Stimulated activated CD4-positive, alpha-beta T cell treated with anti-CD3 and anti-CD28 coated beads, TNF-alpha, amount 100 ng/mL, for 1 hour (primary cell): ENCODE measurements around the gene IFITM5.
A peak's percentile ranks its signal among the peaks of the same experiment; 100 is the strongest.

Experiments used
- DNase-seq, 3 donors: peaks; one replicate each; pipeline ENCODE4 v3.0.0-alpha.2; 2020; ENCODE audit warnings: low read depth in 3 of 3, low spot score in 1 of 3

IFITM5 gene

DNA sequence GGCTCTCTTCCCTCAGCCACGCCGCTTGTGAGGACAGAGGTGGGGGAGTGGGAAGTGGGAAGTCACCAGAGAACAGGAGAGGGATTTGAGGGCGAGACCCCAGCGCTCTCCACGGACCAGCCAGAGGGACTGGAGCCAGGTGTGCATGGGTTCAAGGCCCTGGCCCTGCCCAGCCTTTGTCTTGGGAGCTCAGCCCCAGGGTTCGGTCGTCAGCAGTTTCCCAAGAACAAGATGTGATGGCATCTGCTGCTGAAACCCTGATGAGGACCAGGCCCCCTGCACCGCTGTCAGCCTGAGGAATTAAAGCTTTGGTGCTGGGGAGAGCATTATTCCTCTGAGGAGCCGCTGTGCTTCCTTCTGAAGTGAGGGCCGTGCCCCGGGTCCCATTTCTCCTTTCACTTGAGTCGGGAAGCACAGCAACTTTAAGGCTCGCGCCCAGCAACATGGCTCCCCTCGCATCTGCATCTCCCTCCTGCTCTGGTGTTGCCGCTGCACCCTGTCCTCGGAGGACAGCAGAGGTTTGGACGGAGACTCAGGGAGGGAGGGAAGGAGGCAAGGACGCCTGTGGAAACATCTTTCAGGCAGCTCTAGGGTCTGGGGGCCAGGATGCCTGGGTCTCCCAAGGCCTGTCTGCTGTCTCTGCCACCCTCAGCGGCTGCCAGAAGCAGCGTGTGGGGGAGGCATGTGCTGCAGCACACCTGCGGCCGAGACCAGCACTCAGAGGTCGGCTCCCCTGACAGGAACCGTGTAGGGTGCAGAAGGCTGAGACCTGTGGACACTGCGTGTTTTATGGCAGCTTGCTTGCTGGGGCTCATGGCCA lies 3.8 kb downstream of the IFITM5 start:
- DNase-seq, result no peak

DNA sequence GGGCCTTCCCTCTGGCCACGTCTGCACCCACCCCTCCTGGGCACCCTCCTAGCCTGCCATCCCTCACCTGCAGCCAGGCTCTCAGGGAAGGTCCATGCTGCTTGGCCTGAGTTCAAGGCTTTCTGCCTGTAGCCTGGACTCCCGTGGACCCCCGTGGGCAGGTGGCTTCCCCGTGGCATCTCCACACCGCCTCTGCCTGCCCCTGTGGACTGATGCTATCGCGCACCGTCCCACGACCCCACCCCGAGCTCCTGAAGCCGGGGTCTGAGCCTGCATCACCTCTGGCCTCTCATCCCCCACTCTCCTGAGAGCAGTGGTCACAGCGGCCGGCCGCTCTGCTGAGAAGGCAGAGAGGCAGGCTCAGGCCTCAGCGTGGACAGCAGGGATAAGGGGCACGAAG lies 4.5 kb downstream of the IFITM5 start:
- no peak for DNase-seq

DNA sequence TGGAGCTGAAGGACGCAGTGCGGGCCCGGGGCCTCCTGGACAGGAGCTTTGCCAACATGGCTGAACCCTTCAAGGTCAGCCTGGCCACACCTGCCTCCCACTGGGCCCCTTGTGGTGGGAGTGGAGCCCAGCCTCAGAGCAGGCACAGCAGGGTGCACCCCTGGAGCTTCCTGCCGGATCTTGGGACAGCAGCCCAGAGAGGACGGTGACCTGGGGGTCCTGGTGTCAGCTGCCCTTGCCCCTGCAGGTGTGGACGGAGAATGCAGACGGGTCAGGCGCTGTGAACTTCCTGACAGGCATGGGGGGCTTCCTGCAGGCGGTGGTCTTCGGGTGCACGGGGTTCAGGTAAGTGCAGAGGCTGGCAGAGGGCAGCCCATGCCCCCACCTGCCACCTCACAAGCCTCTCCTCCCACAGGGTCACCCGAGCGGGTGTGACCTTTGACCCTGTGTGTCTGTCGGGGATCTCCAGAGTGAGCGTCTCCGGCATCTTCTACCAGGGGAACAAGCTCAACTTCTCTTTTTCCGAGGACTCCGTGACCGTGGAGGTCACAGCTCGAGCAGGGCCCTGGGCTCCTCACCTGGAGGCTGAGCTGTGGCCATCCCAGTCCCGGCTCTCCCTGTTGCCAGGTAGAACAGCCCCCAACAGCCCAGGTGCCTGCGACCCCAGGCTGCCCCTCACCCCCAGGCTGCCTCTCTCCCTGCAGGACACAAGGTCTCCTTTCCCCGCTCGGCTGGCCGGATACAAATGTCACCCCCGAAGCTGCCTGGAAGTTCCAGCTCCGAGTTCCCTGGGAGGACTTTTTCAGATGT lies 5.3 kb downstream of the IFITM5 start:
- DNase-seq, result no peak

DNA sequence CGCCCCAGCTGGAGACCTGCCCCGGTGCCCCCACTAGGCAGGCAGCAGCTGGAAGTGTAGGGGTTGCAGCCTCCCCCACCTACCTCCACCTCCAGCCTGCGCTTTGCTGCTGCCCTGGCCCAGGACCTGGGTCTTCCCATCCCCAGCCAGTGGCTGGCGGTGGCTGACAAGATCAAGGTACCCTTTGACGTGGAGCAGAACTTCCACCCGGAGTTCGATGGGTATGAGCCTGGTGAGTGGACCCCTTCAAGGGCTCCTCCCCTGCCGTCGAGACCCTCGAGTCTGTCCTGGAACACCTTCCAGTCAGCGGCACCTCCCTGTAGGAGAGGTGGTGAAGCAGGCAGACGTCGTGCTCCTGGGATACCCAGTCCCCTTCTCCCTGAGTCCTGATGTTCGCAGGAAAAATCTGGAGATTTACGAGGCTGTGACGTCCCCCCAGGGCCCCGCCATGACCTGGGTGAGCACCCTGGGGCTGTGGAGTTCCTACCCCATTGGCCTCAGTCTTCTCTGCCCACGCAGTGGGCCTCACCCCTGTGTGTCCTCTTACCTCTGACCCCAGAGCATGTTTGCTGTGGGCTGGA lies 6.0 kb downstream of the IFITM5 start:
- DNase-seq, result no peak

DNA sequence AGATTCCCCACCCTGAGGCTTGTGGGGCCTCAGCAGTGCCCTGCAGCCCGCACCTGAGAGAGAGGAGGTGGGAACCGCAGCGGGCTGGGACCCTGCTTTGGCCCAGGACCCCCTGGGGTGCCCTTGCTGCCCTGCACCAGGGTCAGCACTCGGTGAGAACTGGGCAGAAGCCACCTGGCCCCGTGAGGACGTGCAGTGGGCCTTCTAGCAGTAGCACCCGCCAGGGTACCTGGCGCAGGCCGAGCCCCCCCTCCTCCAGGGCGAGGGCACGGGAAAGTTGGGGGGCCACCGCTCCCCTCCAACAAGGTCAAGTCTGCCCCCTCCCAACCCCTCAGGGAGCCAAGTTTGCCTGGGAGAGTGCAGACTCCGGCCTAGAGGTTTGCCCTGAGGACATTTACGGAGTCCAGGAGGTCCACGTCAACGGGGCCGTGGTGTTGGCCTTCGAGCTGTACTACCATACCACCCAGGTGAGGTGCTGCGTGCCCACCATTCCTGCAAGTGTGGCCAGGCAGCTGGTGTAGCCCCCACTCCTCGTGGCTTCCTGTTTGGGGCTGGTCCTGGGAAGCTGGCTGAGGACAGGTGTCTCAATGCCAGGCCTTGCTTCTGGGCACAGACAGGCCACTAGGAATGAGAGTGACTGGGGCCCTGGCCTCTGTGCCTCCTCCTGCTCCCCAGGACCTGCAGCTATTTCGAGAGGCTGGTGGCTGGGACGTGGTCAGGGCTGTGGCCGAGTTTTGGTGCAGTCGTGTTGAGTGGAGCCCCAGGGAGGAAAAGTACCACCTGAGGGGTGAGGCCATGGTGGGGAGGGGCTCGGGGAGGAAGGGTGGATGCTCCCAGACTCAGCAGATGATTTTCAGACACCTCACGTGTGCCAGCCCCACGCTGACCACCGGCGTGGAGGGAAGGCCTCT lies 6.9 kb downstream of the IFITM5 start:
- no peak for DNase-seq

DNA sequence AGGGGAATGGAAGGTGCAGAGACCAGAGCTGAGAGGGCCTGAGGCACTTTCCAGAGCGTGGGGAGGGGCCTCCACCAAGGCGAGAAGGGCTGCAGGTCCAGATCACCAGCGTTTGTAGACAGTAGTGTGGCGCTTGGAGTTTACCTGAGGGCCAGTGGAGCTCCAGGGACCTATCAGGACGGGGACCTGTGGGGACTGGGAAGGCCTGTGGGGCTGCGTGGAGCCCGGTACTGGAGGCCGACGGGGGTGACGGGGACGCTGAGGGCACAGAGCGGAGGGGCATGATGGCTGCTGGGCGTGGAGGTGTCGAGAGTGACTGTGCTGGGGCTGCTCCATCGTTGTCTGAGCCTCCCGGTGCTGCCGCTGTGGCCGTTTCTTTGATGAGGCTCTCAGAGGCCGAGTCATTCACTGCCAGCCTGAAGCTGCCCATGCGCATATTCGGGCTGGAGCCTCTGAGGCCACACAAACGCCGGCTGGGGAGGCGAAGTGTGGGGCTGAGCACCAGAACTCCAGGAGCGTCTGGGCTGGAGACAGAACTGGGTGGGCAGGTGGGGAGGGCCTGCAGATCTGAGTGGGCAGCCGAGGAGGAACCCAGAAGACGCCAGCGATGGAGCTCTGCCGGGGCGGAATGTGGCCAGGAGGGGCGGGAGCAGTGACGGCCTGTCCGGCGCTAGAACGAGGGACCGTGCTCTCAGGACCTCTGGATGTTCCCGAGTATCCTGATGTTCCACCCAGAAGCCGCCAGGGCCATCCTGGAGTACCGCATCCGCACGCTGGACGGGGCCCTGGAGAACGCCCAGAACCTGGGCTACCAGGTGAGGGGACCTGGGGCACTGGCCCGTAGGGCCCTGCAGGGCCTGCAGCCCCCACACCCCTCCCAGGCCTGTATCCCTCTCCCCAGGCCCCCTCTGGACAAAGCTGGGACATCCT lies 7.8 kb downstream of the IFITM5 start:
- no peak for DNase-seq

DNA sequence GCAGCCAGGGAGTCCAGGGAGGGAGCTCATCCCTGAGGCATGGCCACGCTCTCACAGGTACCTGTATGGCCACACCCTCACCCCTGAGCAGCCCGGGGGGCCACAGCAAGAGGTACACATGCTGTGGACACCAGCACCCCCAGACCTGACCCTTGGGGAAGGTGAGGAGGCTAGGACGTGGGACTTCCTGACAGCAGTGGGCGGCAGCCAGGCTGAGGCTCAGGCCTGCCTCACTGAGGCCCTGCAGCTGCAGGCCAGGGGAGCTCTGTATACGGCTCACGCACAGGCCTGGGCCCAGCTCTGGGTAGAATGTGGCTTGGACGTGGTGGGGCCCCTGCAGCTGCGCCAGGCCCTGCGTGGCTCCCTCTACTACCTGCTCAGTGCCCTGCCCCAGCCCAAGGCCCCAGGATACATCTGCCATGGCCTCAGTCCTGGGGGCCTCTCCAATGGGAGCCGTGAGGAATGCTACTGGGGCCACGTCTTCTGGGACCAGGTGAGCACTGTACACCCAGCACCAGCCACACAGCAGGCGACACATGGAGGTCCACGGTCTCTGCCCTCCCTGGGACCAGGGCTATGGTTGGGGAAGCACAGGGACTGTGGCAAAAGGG lies 8.6 kb downstream of the IFITM5 start:
- no peak for DNase-seq

DNA sequence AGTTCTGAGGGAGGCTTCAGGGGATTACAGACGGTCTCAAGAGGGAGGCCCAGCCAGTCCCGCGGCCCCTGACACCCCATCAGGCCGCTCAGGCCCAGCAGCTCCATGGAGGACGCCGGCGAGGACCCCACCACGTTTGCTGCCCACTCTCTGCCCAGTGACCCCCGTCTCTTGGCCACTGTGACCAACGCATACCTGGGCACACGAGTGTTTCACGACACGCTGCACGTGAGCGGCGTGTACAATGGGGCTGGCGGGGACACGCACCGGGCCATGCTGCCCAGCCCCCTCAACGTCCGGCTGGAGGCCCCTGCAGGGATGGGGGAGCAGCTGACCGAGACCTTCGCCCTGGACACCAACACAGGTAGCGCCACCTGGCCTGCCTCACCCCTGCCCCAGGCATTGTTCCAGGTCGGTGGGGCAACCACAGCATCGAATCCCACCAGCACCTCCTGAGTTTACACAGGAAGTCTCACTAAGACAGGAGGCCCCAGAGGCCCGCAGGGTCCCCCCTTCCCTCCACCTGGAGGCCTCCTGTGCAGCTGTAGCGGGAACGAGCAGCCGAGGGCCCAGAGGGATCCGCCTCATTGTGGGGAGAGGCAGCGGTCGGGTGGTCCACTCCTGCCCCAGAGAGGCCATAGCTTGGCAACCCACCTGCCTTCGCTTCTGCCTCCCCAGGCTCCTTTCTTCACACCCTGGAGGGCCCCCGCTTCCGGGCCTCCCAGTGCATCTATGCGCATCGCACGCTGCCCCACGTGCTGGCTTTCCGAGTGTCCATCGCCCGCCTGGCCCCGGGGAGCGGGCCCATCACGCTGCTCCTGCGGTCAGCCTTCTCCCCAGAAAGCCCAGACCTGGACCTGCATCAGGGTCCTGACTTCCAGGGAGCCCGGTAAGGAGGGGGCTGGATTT lies 9.4 kb downstream of the IFITM5 start:
- DNase-seq, result no peak

DNA sequence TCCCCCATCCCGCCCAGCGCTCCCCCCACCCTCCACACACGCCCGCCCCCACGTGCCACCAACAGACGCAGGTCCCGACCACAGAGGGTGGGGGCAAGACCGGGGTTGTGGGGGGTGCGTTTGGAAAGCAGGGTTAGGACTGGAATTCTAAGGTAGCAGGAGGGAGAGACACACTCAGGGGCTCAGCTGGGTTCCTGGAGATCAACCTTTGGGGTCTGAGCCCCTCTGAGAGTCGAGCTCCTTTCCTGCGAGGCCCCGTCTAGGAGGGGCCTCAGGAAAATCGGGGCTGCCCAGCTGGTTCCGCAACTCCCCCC lies 10.0 kb downstream of the IFITM5 start:
- DNase-seq, result no peak

DNA sequence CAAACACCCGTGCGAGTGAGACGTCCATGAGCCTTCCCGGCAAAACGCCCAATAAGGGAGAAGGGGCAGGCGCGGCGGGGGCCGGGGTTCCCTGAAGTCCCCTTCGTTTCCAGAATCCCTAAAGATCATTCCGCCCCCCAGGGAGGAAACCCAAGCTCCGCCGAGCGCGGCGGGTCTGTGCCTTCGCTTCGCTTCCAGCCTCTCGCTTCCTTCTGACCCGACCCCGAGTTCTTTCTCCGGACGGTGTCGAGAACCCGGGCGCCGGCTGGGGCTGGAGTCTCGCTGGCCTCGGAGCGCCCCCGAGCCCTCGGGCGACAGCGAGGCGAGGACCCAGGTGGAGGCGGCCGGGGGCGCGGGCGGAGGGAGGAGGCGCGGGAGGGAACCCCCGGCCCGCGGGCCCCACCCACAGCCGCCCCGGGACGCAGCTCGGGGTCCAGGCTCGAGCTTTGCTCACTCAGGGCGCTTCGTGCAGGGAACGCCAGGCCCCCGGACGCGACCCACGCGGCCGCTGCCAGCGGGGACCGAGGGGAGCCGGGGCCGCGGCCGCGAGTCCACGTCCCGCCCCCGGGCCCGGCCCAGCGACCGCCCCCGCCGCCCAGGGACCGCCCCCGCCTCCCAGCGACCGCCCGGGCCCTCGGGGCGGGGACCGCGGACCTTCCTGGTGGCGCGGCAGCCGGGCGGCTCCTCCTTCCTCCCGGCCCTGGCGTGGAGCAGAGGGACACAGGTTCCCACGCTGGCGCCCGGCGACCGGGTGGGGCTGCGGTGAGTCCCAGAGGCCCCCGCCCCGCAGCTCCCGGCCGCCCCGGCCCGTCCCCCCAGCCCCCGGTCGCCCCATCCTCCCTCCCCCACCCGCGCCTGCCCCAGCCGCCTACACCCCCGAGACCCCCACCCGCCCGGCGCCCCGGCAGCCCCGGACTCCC lies 10.6 kb downstream of the IFITM5 start, which contains the start of gene PGGHG:
TSS of gene PGGHG (plus strand) at position 649 of the 920 bp plus-strand sequence. CDS start 691 bp downstream, outside the sequence.
- no peak for DNase-seq

DNA sequence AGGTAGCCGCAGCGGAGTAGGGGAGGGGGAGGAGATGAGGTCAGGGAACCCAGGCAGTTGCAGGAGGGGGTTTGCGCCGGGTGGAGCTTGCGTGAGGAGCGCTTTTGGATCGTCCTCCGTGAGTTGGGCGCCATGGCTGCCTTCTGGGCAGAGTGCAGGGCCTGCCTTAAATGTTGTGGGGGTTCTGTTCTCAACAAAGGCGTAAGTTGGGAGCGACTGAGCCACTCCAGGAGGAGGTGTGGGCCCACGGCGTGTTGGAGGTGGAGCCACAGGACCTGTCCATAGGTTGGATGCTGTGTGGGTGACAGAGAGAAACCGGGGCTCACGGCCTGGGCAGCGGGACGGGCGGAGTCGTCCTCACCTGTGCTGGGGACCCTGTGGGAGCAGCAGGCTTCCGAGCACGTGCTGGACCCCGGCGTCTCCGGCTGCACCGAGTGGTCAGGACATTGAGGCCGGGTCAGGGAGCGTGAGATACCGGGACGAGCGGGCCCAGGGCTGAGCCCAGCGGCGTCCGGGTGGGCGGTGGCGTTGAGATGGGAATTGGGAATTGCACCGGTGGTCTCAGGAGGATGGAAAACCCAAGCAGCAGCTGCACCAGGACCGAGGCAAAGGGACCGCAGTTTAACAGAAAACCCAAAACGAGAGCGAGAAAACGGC lies 11.4 kb downstream of the IFITM5 start:
- DNase-seq, result peak in 1 of 3 donors; percentile 57

DNA sequence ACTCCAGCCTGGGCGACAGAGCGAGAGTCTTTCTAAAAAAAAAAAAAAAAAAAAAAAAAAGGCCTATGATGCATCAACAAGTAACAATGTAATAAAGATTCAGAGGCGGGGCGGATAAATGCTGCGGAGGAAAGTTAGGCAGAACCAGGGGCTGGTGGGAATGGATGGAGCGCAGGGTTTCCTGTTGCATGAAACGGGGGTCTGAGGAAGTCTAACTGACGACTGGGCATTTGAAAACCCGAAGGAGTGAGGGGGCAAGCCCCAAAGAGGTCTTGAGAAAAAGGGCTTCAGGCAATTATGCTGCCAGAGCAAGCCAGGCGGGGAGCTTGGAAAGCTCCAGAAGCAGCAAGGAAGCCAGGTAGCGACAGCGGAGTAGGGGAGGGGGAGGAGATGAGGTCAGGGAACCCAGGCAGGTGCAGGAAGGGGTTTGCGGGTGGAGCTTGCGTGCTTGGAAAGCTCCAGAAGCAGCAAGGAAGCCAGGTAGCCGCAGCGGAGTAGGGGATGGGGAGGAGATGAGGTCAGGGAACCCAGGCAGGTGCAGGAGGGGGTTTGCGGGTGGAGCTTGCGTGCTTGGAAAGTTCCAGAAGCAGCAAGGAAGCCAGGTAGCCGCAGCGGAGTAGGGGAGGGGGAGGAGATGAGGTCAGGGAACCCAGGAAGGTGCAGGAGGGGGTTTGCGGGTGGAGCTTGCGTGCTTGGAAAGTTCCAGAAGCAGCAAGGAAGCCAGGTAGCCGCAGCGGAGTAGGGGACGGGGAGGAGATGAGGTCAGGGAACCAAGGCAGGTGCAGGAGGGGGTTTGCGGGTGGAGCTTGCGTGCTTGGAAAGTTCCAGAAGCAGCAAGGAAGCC lies 12.1 kb downstream of the IFITM5 start:
- peak in 1 of 3 donors; percentile 64 for DNase-seq

DNA sequence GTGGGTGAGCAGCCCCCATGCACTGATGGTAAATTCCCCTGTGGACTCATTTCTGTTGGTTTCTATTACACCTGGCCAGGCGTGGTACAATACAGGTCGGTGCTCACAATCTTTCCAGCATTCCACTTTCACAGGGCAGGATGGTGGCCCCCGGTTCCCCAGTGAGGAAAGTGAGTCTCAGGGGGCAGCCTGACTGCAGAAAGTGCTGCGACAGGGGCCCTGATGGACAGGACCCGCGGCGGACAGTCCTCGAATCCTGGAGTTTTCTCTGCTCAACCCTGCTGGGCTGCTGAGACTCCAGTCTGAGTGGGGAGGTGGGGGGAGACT lies 13.5 kb downstream of the IFITM5 start:
- no peak for DNase-seq

DNA sequence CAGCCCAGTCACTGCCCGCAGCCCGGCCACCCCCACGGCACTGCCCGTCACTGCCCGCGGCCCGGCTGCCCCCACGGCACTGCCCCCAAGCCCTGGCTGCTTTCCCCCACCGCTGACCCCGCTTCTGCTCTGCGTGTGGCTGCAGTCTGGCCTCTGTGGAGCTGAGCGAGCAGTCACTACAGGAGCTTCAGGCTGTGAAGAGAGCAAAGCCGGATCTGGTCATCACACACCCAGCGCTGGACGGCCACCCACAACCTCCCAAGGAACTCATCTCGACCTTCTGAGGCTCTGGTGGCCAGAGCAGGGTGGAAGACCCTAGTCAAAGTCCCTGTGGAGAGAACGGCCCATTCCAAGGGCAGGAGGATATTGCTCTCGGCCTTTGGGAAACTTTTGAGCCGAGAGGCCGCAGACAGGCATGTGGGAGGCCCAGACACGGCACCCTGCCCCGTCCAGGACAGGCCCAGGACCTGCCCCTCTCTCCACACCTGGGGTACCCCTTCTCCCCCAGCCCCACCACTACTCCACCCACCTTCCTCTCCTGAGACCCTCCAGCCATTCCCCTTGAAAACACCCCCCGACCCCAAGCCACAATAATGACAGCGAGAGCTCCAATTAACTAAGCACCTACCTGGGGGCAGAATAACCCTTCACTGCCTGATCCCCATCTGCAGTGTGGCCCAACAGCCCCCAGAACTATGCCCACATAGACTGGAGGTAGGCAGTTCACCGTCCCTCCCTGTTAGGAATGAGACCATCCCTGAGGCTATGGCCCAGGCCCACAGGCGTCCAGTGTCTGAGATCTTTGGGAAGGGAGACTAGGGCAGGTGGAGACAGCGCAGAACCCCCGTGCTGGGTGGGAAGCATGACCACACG lies 14.1 kb downstream of the IFITM5 start:
- DNase-seq, result no peak
